Neural progenitor cell (in vitro differentiated cells): ENCODE data around the gene NT5DC1. TPM values are rescaled to one million over a fixed set of nuclear protein-coding genes. Genes with fewer than 3 reads are reported as not detected.
"Not testable (repeated sequence)": the region's sequence is repeated elsewhere in the genome, so short reads cannot be mapped to it uniquely, and the experiment has no call there.

ENCODE experiments used
- DNase-seq: peaks from one replicate; pipeline ENCODE4 v3.0.0-alpha.2; 2016; ENCODE audit warnings: low spot score
- H2AFZ ChIP-seq: fragments of 200-600 bp; sonication (generic); replicated peaks from 2 replicates; pipeline ENCODE4 v1.6.1; 2016; ENCODE audit warnings: antibody characterized with exemption
- H3F3A ChIP-seq: fragments of 200-600 bp; sonication (generic); 2 replicates; pipeline ENCODE4 v1.6.1; 2016; ENCODE audit warnings: antibody characterized with exemption, low read depth
- H3K27ac ChIP-seq: fragments of 200-600 bp; sonication (generic); 2 replicates; pipeline ENCODE4 v1.5.1; 2016; ENCODE audit warnings: mild to moderate bottlenecking
- H3K27me3 ChIP-seq: fragments of 200-600 bp; sonication (generic); 2 replicates; pipeline ENCODE4 v1.6.1; 2016; ENCODE audit warnings: mild to moderate bottlenecking, moderate library complexity
- H3K36me3 ChIP-seq: fragments of 200-600 bp; sonication (generic); 2 replicates; pipeline ENCODE4 v1.5.1; 2016
- H3K4me1 ChIP-seq: fragments of 200-600 bp; sonication (generic); 2 replicates; pipeline ENCODE4 v1.6.1; 2016; ENCODE audit warnings: mixed run types
- H3K4me2 ChIP-seq: fragments of 200-600 bp; sonication (generic); 2 replicates; pipeline ENCODE4 v1.6.1; 2016
- H3K4me3 ChIP-seq: fragments of 200-600 bp; sonication (generic); 2 replicates; pipeline ENCODE4 v1.5.1; 2016
- H3K79me2 ChIP-seq: fragments of 200-600 bp; sonication (generic); 2 replicates; pipeline ENCODE4 v1.6.1; 2016; ENCODE audit warnings: low read depth
- H3K9ac ChIP-seq: fragments of 200-600 bp; sonication (generic); 2 replicates; pipeline ENCODE4 v1.6.1; 2016
- H3K9me3 ChIP-seq: fragments of 200-600 bp; sonication (generic); 2 replicates; pipeline ENCODE4 v1.5.1; 2016; ENCODE audit warnings: low read depth
- H4K20me1 ChIP-seq: fragments of 200-600 bp; sonication (generic); 2 replicates; pipeline ENCODE4 v1.6.1; 2016; ENCODE audit warnings: low read depth
- H3K27ac Mint-ChIP-seq: 3 replicates; pipeline ENCODE4 v1.8.0; 2021; ENCODE audit warnings: mixed read lengths
- H3K27me3 Mint-ChIP-seq: 2 replicates; pipeline ENCODE4 v1.8.0; 2022; ENCODE audit warnings: low read depth, mild to moderate bottlenecking, inconsistent platforms, moderate library complexity, mixed read lengths; ENCODE audit not compliant: insufficient read depth
- H3K36me3 Mint-ChIP-seq: 3 replicates; pipeline ENCODE4 v1.8.0; 2021; ENCODE audit warnings: mixed read lengths
- H3K4me1 Mint-ChIP-seq: 3 replicates; pipeline ENCODE4 v1.8.0; 2021; ENCODE audit warnings: mixed read lengths
- H3K4me3 Mint-ChIP-seq: 3 replicates; pipeline ENCODE4 v1.8.0; 2021; ENCODE audit warnings: mild to moderate bottlenecking, moderate library complexity, mixed read lengths
- H3K9me3 Mint-ChIP-seq: 3 replicates; pipeline ENCODE4 v1.8.0; 2020; ENCODE audit warnings: mixed read lengths
- CTCF ChIP-seq: fragments of 200-600 bp; sonication (generic); IDR thresholded peaks from 2 replicates; pipeline ENCODE4 v1.5.1; 2017; ENCODE audit warnings: antibody characterized with exemption, mild to moderate bottlenecking
- EZH2 ChIP-seq: fragments of 200-600 bp; sonication (generic); IDR thresholded peaks from 2 replicates; pipeline ENCODE4 v1.6.1; 2017; ENCODE audit warnings: antibody characterized with exemption, mild to moderate bottlenecking, moderate library complexity
- EZH2phosphoT487 ChIP-seq: fragments of 200-600 bp; sonication (generic); IDR thresholded peaks from 2 replicates; pipeline ENCODE4 v1.6.1; 2017; ENCODE audit warnings: antibody characterized with exemption
- total RNA-seq: library from RNA; depleted of rRNA; stranded (reverse); fragments of >200 nt; gene quantifications from 2 replicates; pipeline ENCODE4 v1.2.3, GENCODE V29; 2015; ENCODE audit warnings: low replicate concordance

The NT5DC1 gene
- total RNA-seq, 1 donor from 2014 or later, result 19.3 TPM

- Mint-ChIP-seq H3K36me3 (no peaks in the 10 kb centered on the region), H3K27ac (no peak overlapping the region), H3K27me3 (peaks cover 4% of the 10 kb centered on the region), H3K4me3 (no peak overlapping the region), H3K4me1 (no peaks in the 10 kb centered on the region), H3K9me3 (no peaks in the 10 kb centered on the region)
- Histone ChIP-seq H3K79me2 (no peaks in the 10 kb centered on the region), H3K4me1 (no peaks in the 10 kb centered on the region), H3K4me2 (no peak overlapping the region), H3K9me3 (no peaks in the 10 kb centered on the region), H3K4me3 (no peak overlapping the region), H3K27ac (no peak overlapping the region), H3K9ac (no peak overlapping the region), H3F3A (no peaks in the 10 kb centered on the region), H2AFZ (no peak overlapping the region), H3K27me3 (no peaks in the 10 kb centered on the region), H3K36me3 (no peaks in the 10 kb centered on the region), H4K20me1 (no peaks in the 10 kb centered on the region)
- TF ChIP-seq EZH2phosphoT487 (no peak), EZH2 (no peak), CTCF (no peak)
- DNase-seq, result no peak
Measured at GRCh38 chr6:116087437-116088027, 13.1 kb upstream of the NT5DC1 start.

GRCh38 chr6:116088946-116089345 is 11.7 kb upstream of the NT5DC1 start:
- Mint-ChIP-seq H3K4me1 (no peaks in the 10 kb centered on the region), H3K27me3 (peaks cover 2% of the 10 kb centered on the region)

GRCh38 chr6:116090251-116090650 is 10.4 kb upstream of the NT5DC1 start:
- Mint-ChIP-seq H3K4me1 (no peaks in the 10 kb centered on the region), H3K36me3 (no peaks in the 10 kb centered on the region), H3K4me3 (no peak overlapping the region), H3K27me3 (peaks cover 2% of the 10 kb centered on the region), H3K27ac (no peak overlapping the region), H3K9me3 (peaks cover 3% of the 10 kb centered on the region)
- no peak overlapping the region for H3K27ac ChIP-seq
- H3K9ac ChIP-seq, result no peak overlapping the region
- no peaks in the 10 kb centered on the region for H3F3A ChIP-seq
- no peaks in the 10 kb centered on the region for H3K79me2 ChIP-seq
- H3K36me3 ChIP-seq, result no peaks in the 10 kb centered on the region
- DNase-seq, result no peak
- TF ChIP-seq EZH2, result no peak
- no peak overlapping the region for H2AFZ ChIP-seq
- H3K4me2 ChIP-seq, result no peak overlapping the region
- no peaks in the 10 kb centered on the region for H3K9me3 ChIP-seq
- H3K27me3 ChIP-seq, result no peaks in the 10 kb centered on the region
- H4K20me1 ChIP-seq, result no peaks in the 10 kb centered on the region
- no peak overlapping the region for H3K4me3 ChIP-seq
- no peaks in the 10 kb centered on the region for H3K4me1 ChIP-seq

More at GRCh38 chr6:116088946-116089345, 11.7 kb upstream of the NT5DC1 start:
- no peak overlapping the region for H2AFZ ChIP-seq
- peaks cover 3% of the 10 kb centered on the region for H3K9me3 Mint-ChIP-seq
- H3K36me3 ChIP-seq, result no peaks in the 10 kb centered on the region
- H3K4me1 ChIP-seq, result no peaks in the 10 kb centered on the region
- no peaks in the 10 kb centered on the region for H3K79me2 ChIP-seq
- no peak overlapping the region for H3K4me3 ChIP-seq
- H3K4me2 ChIP-seq, result no peak overlapping the region
- no peak overlapping the region for H3K9ac ChIP-seq
- no peak overlapping the region for H3K27ac Mint-ChIP-seq
- H3K36me3 Mint-ChIP-seq, result no peaks in the 10 kb centered on the region
- no peaks in the 10 kb centered on the region for H4K20me1 ChIP-seq
- no peaks in the 10 kb centered on the region for H3K27me3 ChIP-seq
- H3F3A ChIP-seq, result no peaks in the 10 kb centered on the region
- no peak for DNase-seq
- H3K27ac ChIP-seq, result no peak overlapping the region
- H3K9me3 ChIP-seq, result no peaks in the 10 kb centered on the region
- TF ChIP-seq CTCF, result no peak
- no peak overlapping the region for H3K4me3 Mint-ChIP-seq

GRCh38 chr6:116094041-116094440 is 6.6 kb upstream of the NT5DC1 start:
- no peak overlapping the region for H3K27ac Mint-ChIP-seq
- no peak overlapping the region for H3K9ac ChIP-seq
- no peaks in the 10 kb centered on the region for H3K4me1 ChIP-seq
- H3K27me3 Mint-ChIP-seq, result peaks cover 3% of the 10 kb centered on the region
- no peak overlapping the region for H3K4me3 ChIP-seq
- H3K4me3 Mint-ChIP-seq, result no peak overlapping the region
- no peaks in the 10 kb centered on the region for H3K9me3 ChIP-seq
- no peak for DNase-seq
- no peak overlapping the region for H3K27ac ChIP-seq
- no peaks in the 10 kb centered on the region for H3F3A ChIP-seq
- TF ChIP-seq EZH2 (no peak), CTCF (no peak), EZH2phosphoT487 (no peak)
- peaks cover 18% of the 10 kb centered on the region for H3K9me3 Mint-ChIP-seq
- no peak overlapping the region for H2AFZ ChIP-seq
- H3K4me1 Mint-ChIP-seq, result no peaks in the 10 kb centered on the region
- H3K4me2 ChIP-seq, result no peak overlapping the region
- H3K36me3 ChIP-seq, result no peaks in the 10 kb centered on the region
- H4K20me1 ChIP-seq, result no peaks in the 10 kb centered on the region
- no peaks in the 10 kb centered on the region for H3K27me3 ChIP-seq
- no peaks in the 10 kb centered on the region for H3K36me3 Mint-ChIP-seq
- no peaks in the 10 kb centered on the region for H3K79me2 ChIP-seq

- not testable (repeated sequence) for H3K4me3 Mint-ChIP-seq, H3K79me2 ChIP-seq, H3K9ac ChIP-seq, H3K4me2 ChIP-seq, H4K20me1 ChIP-seq, H3K9me3 ChIP-seq, H3K4me1 Mint-ChIP-seq, H3K4me1 ChIP-seq, H3K4me3 ChIP-seq, H3K36me3 ChIP-seq, H3K36me3 Mint-ChIP-seq, H3K27ac Mint-ChIP-seq, H2AFZ ChIP-seq, H3K27me3 Mint-ChIP-seq, H3K27ac ChIP-seq, H3K27me3 ChIP-seq
- DNase-seq, result peak; percentile 19
- peaks cover 18% of the 10 kb centered on the region for H3K9me3 Mint-ChIP-seq
- H3F3A ChIP-seq, result peaks cover 14% of the 10 kb centered on the region
Measured at GRCh38 chr6:116096048-116096759, 4.4 kb upstream of the NT5DC1 start.
